Panc1 (cell line): Measurements from ENCODE around the gene ADRB1.

Experiments used
- CTCF ChIP-seq: fragments of 450-650 bp; IDR thresholded peaks from 2 replicates; pipeline ENCODE4 v1.5.1; 2017; ENCODE audit warnings: mild to moderate bottlenecking
- POLR2AphosphoS5 ChIP-seq: IDR thresholded peaks from 2 replicates; pipeline ENCODE4 v1.6.1; 2012; ENCODE audit warnings: mild to moderate bottlenecking, low read depth, low read length, moderate library complexity
- TF ChIP-seq, protein P1 (sequence below), 2 experiments: IDR thresholded peaks; 2 replicates each; pipeline ENCODE4 v1.6.1; 2011 to 2012; ENCODE audit warnings: low read depth in 2 of 2, control low read depth in 1 of 2, low read length in 1 of 2, mild to moderate bottlenecking in 1 of 2, moderate library complexity in 1 of 2; ENCODE audit not compliant: insufficient read depth in 1 of 2

GRCh38 chr10:114094795-114095194 lies 51.1 kb downstream of the ADRB1 start:
- TF ChIP-seq CTCF (no peak), POLR2AphosphoS5 (no peak)
- TF ChIP-seq, protein P1, sequence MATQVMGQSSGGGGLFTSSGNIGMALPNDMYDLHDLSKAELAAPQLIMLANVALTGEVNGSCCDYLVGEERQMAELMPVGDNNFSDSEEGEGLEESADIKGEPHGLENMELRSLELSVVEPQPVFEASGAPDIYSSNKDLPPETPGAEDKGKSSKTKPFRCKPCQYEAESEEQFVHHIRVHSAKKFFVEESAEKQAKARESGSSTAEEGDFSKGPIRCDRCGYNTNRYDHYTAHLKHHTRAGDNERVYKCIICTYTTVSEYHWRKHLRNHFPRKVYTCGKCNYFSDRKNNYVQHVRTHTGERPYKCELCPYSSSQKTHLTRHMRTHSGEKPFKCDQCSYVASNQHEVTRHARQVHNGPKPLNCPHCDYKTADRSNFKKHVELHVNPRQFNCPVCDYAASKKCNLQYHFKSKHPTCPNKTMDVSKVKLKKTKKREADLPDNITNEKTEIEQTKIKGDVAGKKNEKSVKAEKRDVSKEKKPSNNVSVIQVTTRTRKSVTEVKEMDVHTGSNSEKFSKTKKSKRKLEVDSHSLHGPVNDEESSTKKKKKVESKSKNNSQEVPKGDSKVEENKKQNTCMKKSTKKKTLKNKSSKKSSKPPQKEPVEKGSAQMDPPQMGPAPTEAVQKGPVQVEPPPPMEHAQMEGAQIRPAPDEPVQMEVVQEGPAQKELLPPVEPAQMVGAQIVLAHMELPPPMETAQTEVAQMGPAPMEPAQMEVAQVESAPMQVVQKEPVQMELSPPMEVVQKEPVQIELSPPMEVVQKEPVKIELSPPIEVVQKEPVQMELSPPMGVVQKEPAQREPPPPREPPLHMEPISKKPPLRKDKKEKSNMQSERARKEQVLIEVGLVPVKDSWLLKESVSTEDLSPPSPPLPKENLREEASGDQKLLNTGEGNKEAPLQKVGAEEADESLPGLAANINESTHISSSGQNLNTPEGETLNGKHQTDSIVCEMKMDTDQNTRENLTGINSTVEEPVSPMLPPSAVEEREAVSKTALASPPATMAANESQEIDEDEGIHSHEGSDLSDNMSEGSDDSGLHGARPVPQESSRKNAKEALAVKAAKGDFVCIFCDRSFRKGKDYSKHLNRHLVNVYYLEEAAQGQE (IDR thresholded peaks at IDR 0.05; ENCODE audit: insufficient read depth in 1 of 2, low read depth in 2 of 2, low read length in 1 of 2) = no peak
